ENCODE results near the gene E4F1.
"Not testable (repeated sequence)": the region's sequence is repeated elsewhere in the genome, so short reads cannot be mapped to it uniquely, and the experiment has no call there.

E4F1 gene

GRCh38 chr16:2256531-2257140 is 33.2 kb downstream of the E4F1 start:
- H3K9ac ChIP-seq (ENCODE audit: low read depth in 1 of 2, low read length in 2 of 2), result no peak overlapping the region
- H3K9me3 ChIP-seq (ENCODE audit: control insufficient read depth in 1 of 2, low read length in 2 of 2), result no peaks in the 10 kb centered on the region
- no peaks in the 10 kb centered on the region for H3K27me3 ChIP-seq (ENCODE audit: control insufficient read depth in 1 of 2, insufficient read depth in 2 of 2, low read length in 2 of 2)
- no peak overlapping the region for H3K4me3 ChIP-seq (ENCODE audit: low read depth in 1 of 2, low read length in 2 of 2)
- H3K4me1 ChIP-seq (ENCODE audit: control insufficient read depth in 1 of 2, insufficient read depth in 2 of 2, low read length in 2 of 2), result peaks cover 7 to 8% of the 10 kb centered on the region in 2 donors
- no peak overlapping the region for H3K27ac ChIP-seq (ENCODE audit: low read depth, low read length)
- H3K36me3 ChIP-seq (ENCODE audit: control insufficient read depth in 1 of 2, insufficient read depth in 2 of 2, low read length in 2 of 2), result peaks cover 31 to 78% of the 10 kb centered on the region in 2 donors

DNA sequence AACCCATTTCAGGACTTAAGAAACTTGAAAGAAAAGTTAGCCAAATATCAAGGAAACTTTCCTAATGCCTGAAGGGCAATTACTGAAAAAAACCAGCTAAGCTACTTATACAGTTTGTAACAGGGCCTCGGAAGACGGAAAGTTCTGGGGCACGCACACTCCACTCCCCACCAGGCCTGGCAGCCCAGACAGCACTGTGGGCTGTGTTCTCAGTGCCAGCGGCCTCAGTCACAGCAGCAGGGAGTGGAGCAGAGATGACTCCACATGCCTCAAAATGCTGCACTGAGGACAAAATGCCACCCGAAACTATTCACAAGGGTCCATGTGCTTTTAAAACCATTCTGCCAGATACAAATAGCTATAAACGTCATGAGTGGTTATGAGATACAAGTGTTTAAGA is 34.3 kb downstream of the E4F1 start:
- H3K27me3 ChIP-seq (ENCODE audit: control insufficient read depth in 1 of 2, insufficient read depth in 2 of 2, low read length in 2 of 2), result no peaks in the 10 kb centered on the region
- no peak overlapping the region for H3K9ac ChIP-seq (ENCODE audit: low read depth in 1 of 2, low read length in 2 of 2)
- peaks cover 42 to 88% of the 10 kb centered on the region in 2 donors for H3K36me3 ChIP-seq (ENCODE audit: control insufficient read depth in 1 of 2, insufficient read depth in 2 of 2, low read length in 2 of 2)
- no peaks in the 10 kb centered on the region for H3K4me1 ChIP-seq (ENCODE audit: control insufficient read depth in 1 of 2, insufficient read depth in 2 of 2, low read length in 2 of 2)
- no peaks in the 10 kb centered on the region for H3K9me3 ChIP-seq (ENCODE audit: control insufficient read depth in 1 of 2, low read length in 2 of 2)
- no peak overlapping the region for H3K4me3 ChIP-seq (ENCODE audit: low read depth in 1 of 2, low read length in 2 of 2)
- no peak overlapping the region for H3K27ac ChIP-seq (ENCODE audit: low read depth, low read length)

DNA sequence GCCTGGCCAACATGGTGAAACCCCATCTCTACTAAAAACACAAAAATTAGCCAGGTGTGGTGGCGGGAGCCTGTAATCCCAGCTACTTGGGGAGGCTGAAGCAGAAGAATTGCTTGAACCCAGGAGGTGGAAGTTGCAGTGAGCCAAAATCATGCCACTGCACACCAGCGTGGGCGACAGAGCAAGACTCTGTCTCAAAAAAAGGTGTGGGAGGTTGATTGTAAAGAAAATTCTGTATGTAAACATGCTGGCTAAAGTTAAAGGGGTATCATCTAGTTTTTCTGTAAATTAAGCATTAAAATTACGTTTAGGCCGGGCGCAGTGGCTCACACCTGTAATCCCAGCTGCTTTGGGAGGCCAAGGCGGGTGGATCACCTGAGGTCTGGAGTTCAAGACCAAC is 35.1 kb downstream of the E4F1 start:
- not testable (repeated sequence) for H3K9me3 ChIP-seq (ENCODE audit: control insufficient read depth in 1 of 2, low read length in 2 of 2); H3K4me3 ChIP-seq (ENCODE audit: low read depth in 1 of 2, low read length in 2 of 2); H3K27me3 ChIP-seq (ENCODE audit: control insufficient read depth in 1 of 2, insufficient read depth in 2 of 2, low read length in 2 of 2); H3K9ac ChIP-seq (ENCODE audit: low read depth in 1 of 2, low read length in 2 of 2); H3K27ac ChIP-seq (ENCODE audit: low read depth, low read length); H3K4me1 ChIP-seq (ENCODE audit: control insufficient read depth in 1 of 2, insufficient read depth in 2 of 2, low read length in 2 of 2)
- H3K36me3 ChIP-seq (ENCODE audit: control insufficient read depth in 1 of 2, insufficient read depth in 2 of 2, low read length in 2 of 2), result peaks cover 50 to 89% of the 10 kb centered on the region in 2 donors

- peaks cover 45 to 81% of the 10 kb centered on the region in 2 donors for H3K36me3 ChIP-seq (ENCODE audit: control insufficient read depth in 1 of 2, insufficient read depth in 2 of 2, low read length in 2 of 2)
- H3K4me1 ChIP-seq (ENCODE audit: control insufficient read depth in 1 of 2, insufficient read depth in 2 of 2, low read length in 2 of 2), result no peaks in the 10 kb centered on the region
- H3K27me3 ChIP-seq (ENCODE audit: control insufficient read depth in 1 of 2, insufficient read depth in 2 of 2, low read length in 2 of 2), result no peaks in the 10 kb centered on the region
- no peak overlapping the region for H3K4me3 ChIP-seq (ENCODE audit: low read depth in 1 of 2, low read length in 2 of 2)
- no peak overlapping the region for H3K9ac ChIP-seq (ENCODE audit: low read depth in 1 of 2, low read length in 2 of 2)
- no peak overlapping the region for H3K27ac ChIP-seq (ENCODE audit: low read depth, low read length)
- no peaks in the 10 kb centered on the region for H3K9me3 ChIP-seq (ENCODE audit: control insufficient read depth in 1 of 2, low read length in 2 of 2)
Measured at GRCh38 chr16:2260250-2260649, 36.9 kb downstream of the E4F1 start.

DNA sequence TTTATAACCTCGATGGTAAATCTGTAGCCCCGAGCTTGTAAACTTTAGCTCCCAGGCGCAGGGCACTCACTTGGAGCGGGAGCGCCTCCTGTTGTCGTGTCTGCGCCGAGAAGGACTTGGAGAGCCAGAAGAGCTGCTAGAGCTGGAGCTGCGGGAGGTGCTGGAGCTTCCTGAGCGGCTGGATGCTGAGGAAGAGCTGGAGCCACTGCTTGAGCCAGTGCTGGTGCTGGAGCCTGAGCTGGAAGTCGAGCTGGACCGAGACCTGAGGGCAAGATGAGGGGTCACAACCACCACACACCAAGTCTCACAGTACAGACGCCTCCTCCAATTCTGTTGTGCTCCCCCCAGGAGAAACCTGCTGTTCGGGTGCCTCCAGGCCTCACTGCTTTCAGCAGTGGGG is 39.6 kb downstream of the E4F1 start:
- not testable (repeated sequence) for H3K9ac ChIP-seq (ENCODE audit: low read depth in 1 of 2, low read length in 2 of 2); H3K27ac ChIP-seq (ENCODE audit: low read depth, low read length); H3K4me3 ChIP-seq (ENCODE audit: low read depth in 1 of 2, low read length in 2 of 2); H3K27me3 ChIP-seq (ENCODE audit: control insufficient read depth in 1 of 2, insufficient read depth in 2 of 2, low read length in 2 of 2); H3K9me3 ChIP-seq (ENCODE audit: control insufficient read depth in 1 of 2, low read length in 2 of 2)
- Histone ChIP-seq H3K36me3 (ENCODE audit: control insufficient read depth in 1 of 2, insufficient read depth in 2 of 2, low read length in 2 of 2) (peaks cover 27 to 54% of the 10 kb centered on the region in 2 donors), H3K4me1 (ENCODE audit: control insufficient read depth in 1 of 2, insufficient read depth in 2 of 2, low read length in 2 of 2) (peaks cover 0 to 14% of the 10 kb centered on the region in 2 donors)

- H3K27ac ChIP-seq (ENCODE audit: low read depth, low read length); H3K27me3 ChIP-seq (ENCODE audit: control insufficient read depth in 1 of 2, insufficient read depth in 2 of 2, low read length in 2 of 2); H3K9me3 ChIP-seq (ENCODE audit: control insufficient read depth in 1 of 2, low read length in 2 of 2): not testable (repeated sequence)
- peaks cover 8 to 28% of the 10 kb centered on the region in 2 donors for H3K4me1 ChIP-seq (ENCODE audit: control insufficient read depth in 1 of 2, insufficient read depth in 2 of 2, low read length in 2 of 2)
- H3K9ac ChIP-seq (ENCODE audit: low read depth in 1 of 2, low read length in 2 of 2), result peak overlapping the region; percentile 66 to 90
- H3K36me3 ChIP-seq (ENCODE audit: control insufficient read depth in 1 of 2, insufficient read depth in 2 of 2, low read length in 2 of 2), result peaks cover 16 to 24% of the 10 kb centered on the region in 2 donors
- peak overlapping the region; percentile 88 to 89 for H3K4me3 ChIP-seq (ENCODE audit: low read depth in 1 of 2, low read length in 2 of 2)
Measured at GRCh38 chr16:2266887-2267286, 43.5 kb downstream of the E4F1 start.

GRCh38 chr16:2267505-2267912 is 44.1 kb downstream of the E4F1 start:
- H3K4me1 ChIP-seq (ENCODE audit: control insufficient read depth in 1 of 2, insufficient read depth in 2 of 2, low read length in 2 of 2), result peaks cover 8 to 28% of the 10 kb centered on the region in 2 donors
- H3K27ac ChIP-seq (ENCODE audit: low read depth, low read length), result peak overlapping the region; percentile 100
- peak overlapping the region; percentile 88 to 89 for H3K4me3 ChIP-seq (ENCODE audit: low read depth in 1 of 2, low read length in 2 of 2)
- H3K9ac ChIP-seq (ENCODE audit: low read depth in 1 of 2, low read length in 2 of 2), result peak overlapping the region; percentile 66 to 90
- H3K27me3 ChIP-seq (ENCODE audit: control insufficient read depth in 1 of 2, insufficient read depth in 2 of 2, low read length in 2 of 2); H3K9me3 ChIP-seq (ENCODE audit: control insufficient read depth in 1 of 2, low read length in 2 of 2): not testable (repeated sequence)
- peaks cover 9 to 18% of the 10 kb centered on the region in 2 donors for H3K36me3 ChIP-seq (ENCODE audit: control insufficient read depth in 1 of 2, insufficient read depth in 2 of 2, low read length in 2 of 2)

GRCh38 chr16:2267913-2268666 is 44.7 kb downstream of the E4F1 start, which contains the start of gene RNPS1:
Gene RNPS1, minus strand, starts transcription at chr16:2268126. Its CDS starts 3,483 bp downstream, at chr16:2264643.
- Histone ChIP-seq H3K9ac (ENCODE audit: low read depth in 1 of 2, low read length in 2 of 2) (peak within 1 kb of the TSS; percentile 73 to 90), H3K4me3 (ENCODE audit: low read depth in 1 of 2, low read length in 2 of 2) (peak within 1 kb of the TSS; percentile 88 to 89), H3K27me3 (ENCODE audit: control insufficient read depth in 1 of 2, insufficient read depth in 2 of 2, low read length in 2 of 2) (no peaks in the 10 kb centered on the region), H3K36me3 (ENCODE audit: control insufficient read depth in 1 of 2, insufficient read depth in 2 of 2, low read length in 2 of 2) (peaks cover 4 to 12% of the 10 kb centered on the region in 2 donors), H3K4me1 (ENCODE audit: control insufficient read depth in 1 of 2, insufficient read depth in 2 of 2, low read length in 2 of 2) (peaks cover 8 to 28% of the 10 kb centered on the region in 2 donors), H3K9me3 (ENCODE audit: control insufficient read depth in 1 of 2, low read length in 2 of 2) (no peaks in the 10 kb centered on the region), H3K27ac (ENCODE audit: low read depth, low read length) (peak within 1 kb of the TSS; percentile 100)

DNA sequence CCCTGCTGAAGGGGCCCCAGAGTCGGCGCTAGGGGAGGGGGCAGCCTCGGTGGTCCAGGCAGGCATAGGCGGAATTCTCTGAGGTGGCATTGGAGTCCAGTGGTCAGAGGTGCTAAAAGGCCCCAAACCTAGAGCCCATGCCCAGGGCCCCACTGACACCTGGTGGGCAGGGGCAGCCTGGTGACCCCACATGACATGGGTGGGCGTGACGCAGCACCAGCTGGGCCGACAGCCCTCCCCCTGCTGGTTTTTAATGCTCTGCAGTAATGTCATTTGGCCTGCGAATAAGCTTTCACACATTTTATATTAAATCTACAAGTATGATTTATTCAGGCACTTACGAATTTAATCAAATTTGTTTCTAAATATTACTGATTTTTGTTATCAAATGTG is 46.7 kb downstream of the E4F1 start:
- Histone ChIP-seq H3K4me3 (ENCODE audit: low read depth in 1 of 2, low read length in 2 of 2) (no peak overlapping the region), H3K4me1 (ENCODE audit: control insufficient read depth in 1 of 2, insufficient read depth in 2 of 2, low read length in 2 of 2) (peaks cover 8 to 28% of the 10 kb centered on the region in 2 donors), H3K36me3 (ENCODE audit: control insufficient read depth in 1 of 2, insufficient read depth in 2 of 2, low read length in 2 of 2) (no peaks in the 10 kb centered on the region), H3K9me3 (ENCODE audit: control insufficient read depth in 1 of 2, low read length in 2 of 2) (no peaks in the 10 kb centered on the region), H3K27ac (ENCODE audit: low read depth, low read length) (no peak overlapping the region), H3K9ac (ENCODE audit: low read depth in 1 of 2, low read length in 2 of 2) (peak overlapping the region; percentile 54 to 90), H3K27me3 (ENCODE audit: control insufficient read depth in 1 of 2, insufficient read depth in 2 of 2, low read length in 2 of 2) (no peaks in the 10 kb centered on the region)
